H9 (cell line): ENCODE results near the gene RS1. TPM values are rescaled to one million over a fixed set of nuclear protein-coding genes. Genes with fewer than 3 reads are reported as not detected.

ENCODE experiments used
- DNase-seq: peaks from one replicate; pipeline ENCODE4 v3.0.0-alpha.2; 2017
- H2AFZ ChIP-seq: one replicate; pipeline ENCODE4 v1.6.1; 2013; ENCODE audit warnings: mild to moderate bottlenecking, low read length, control low read depth, moderate library complexity
- H2AK5ac ChIP-seq: 2 replicates; pipeline ENCODE4 v1.6.1; 2013; ENCODE audit warnings: low read length, control low read depth, mixed read lengths; ENCODE audit not compliant: insufficient read length
- H2BK120ac ChIP-seq: one replicate; pipeline ENCODE4 v1.6.1; 2013; ENCODE audit warnings: low read depth, mild to moderate bottlenecking, low read length, control low read depth, inconsistent platforms; ENCODE audit not compliant: poor library complexity, severe bottlenecking
- H2BK12ac ChIP-seq: 2 replicates; pipeline ENCODE4 v1.6.1; 2013; ENCODE audit warnings: low read length, control low read depth, mixed read lengths, low read depth; ENCODE audit not compliant: insufficient read length
- H2BK15ac ChIP-seq: 2 replicates; pipeline ENCODE4 v1.6.1; 2013; ENCODE audit warnings: low read depth, low read length, control low read depth
- H2BK20ac ChIP-seq: one replicate; pipeline ENCODE4 v1.6.1; 2013; ENCODE audit warnings: low read depth, mild to moderate bottlenecking, low read length, control low read depth, inconsistent platforms; ENCODE audit not compliant: poor library complexity, severe bottlenecking
- H2BK5ac ChIP-seq: 2 replicates; pipeline ENCODE4 v1.6.1; 2013; ENCODE audit warnings: low read length, control low read depth, mixed read lengths; ENCODE audit not compliant: insufficient read length
- H3K14ac ChIP-seq: 2 replicates; pipeline ENCODE4 v1.6.1; 2013; ENCODE audit warnings: low read length, control low read depth; ENCODE audit not compliant: insufficient read depth
- H3K18ac ChIP-seq: 2 replicates; pipeline ENCODE4 v1.6.1; 2013; ENCODE audit warnings: low read depth, mild to moderate bottlenecking, mixed read lengths, low read length, control low read depth; ENCODE audit not compliant: insufficient read length
- H3K23ac ChIP-seq: 2 replicates; pipeline ENCODE4 v1.6.1; 2013; ENCODE audit warnings: low read length, control low read depth, mixed read lengths, low read depth; ENCODE audit not compliant: insufficient read length
- H3K23me2 ChIP-seq: 2 replicates; pipeline ENCODE4 v1.6.1; 2013; ENCODE audit warnings: low read depth, mild to moderate bottlenecking, mixed read lengths, low read length, control low read depth; ENCODE audit not compliant: insufficient read length, poor library complexity, severe bottlenecking
- H3K27ac ChIP-seq: 2 replicates; pipeline ENCODE4 v1.5.1; 2013; ENCODE audit warnings: low read length, control low read depth, mixed read lengths, low read depth; ENCODE audit not compliant: insufficient read length
- H3K27me3 ChIP-seq: 2 replicates; pipeline ENCODE4 v1.6.1; 2013; ENCODE audit warnings: low read length, control low read depth, inconsistent platforms; ENCODE audit not compliant: insufficient read depth
- H3K4ac ChIP-seq: 2 replicates; pipeline ENCODE4 v1.6.1; 2013; ENCODE audit warnings: low read depth, mild to moderate bottlenecking, control low read depth, inconsistent platforms, low read length, moderate library complexity
- H3K4me1 ChIP-seq: 2 replicates; pipeline ENCODE4 v1.6.1; 2013; ENCODE audit warnings: low read length, control low read depth, inconsistent platforms; ENCODE audit not compliant: insufficient read depth
- H3K4me2 ChIP-seq: 2 replicates; pipeline ENCODE4 v1.6.1; 2013; ENCODE audit warnings: low read length, control low read depth, mixed read lengths; ENCODE audit not compliant: insufficient read length, insufficient read depth
- H3K56ac ChIP-seq: 2 replicates; pipeline ENCODE4 v1.6.1; 2013; ENCODE audit warnings: low read depth, mild to moderate bottlenecking, mixed read lengths, low read length, control low read depth; ENCODE audit not compliant: insufficient read length
- H3K79me1 ChIP-seq: 2 replicates; pipeline ENCODE4 v1.6.1; 2013; ENCODE audit warnings: low read depth, mild to moderate bottlenecking, moderate library complexity, low read length, control low read depth, inconsistent platforms; ENCODE audit not compliant: insufficient read depth, poor library complexity, severe bottlenecking
- H3K79me2 ChIP-seq: 2 replicates; pipeline ENCODE4 v1.6.1; 2013; ENCODE audit warnings: low read length, control low read depth, inconsistent platforms; ENCODE audit not compliant: insufficient read depth
- H3K9ac ChIP-seq: 2 replicates; pipeline ENCODE4 v1.6.1; 2013; ENCODE audit warnings: low read length, control low read depth, mixed read lengths; ENCODE audit not compliant: insufficient read length; ENCODE audit errors: extremely low read depth
- H3K9me3 ChIP-seq: one replicate; pipeline ENCODE4 v1.6.1; 2013; ENCODE audit warnings: low read depth, low read length, inconsistent platforms; ENCODE audit not compliant: control insufficient read depth
- H3T11ph ChIP-seq: one replicate; pipeline ENCODE4 v1.6.1; 2013; ENCODE audit warnings: mild to moderate bottlenecking, low read length, control low read depth, inconsistent platforms
- H4K20me1 ChIP-seq: one replicate; pipeline ENCODE4 v1.6.1; 2013; ENCODE audit not compliant: control insufficient read depth, insufficient read length, insufficient read depth
- H4K5ac ChIP-seq: 2 replicates; pipeline ENCODE4 v1.6.1; 2013; ENCODE audit warnings: low read depth, mild to moderate bottlenecking, mixed read lengths, low read length, control low read depth; ENCODE audit not compliant: insufficient read length
- H4K8ac ChIP-seq: replicated peaks from 2 replicates; pipeline ENCODE4 v1.6.1; 2013; ENCODE audit warnings: low read length, control low read depth, mixed read lengths, low read depth; ENCODE audit not compliant: insufficient read length
- H4K91ac ChIP-seq: 2 replicates; pipeline ENCODE4 v1.6.1; 2013; ENCODE audit warnings: low read depth, mild to moderate bottlenecking, moderate library complexity, mixed read lengths, low read length, control low read depth; ENCODE audit not compliant: insufficient read length
- H3K27ac Mint-ChIP-seq, 3 experiments: 2 replicates in 2 of 3; 3 replicates in 1 of 3; pipeline ENCODE4 v1.8.0; 2020 to 2021; ENCODE audit warnings: mixed read lengths in 3 of 3, mild to moderate bottlenecking in 1 of 3, moderate library complexity in 1 of 3
- H3K27me3 Mint-ChIP-seq: 2 replicates; pipeline ENCODE4 v1.8.0; 2021; ENCODE audit warnings: low read depth, mild to moderate bottlenecking, moderate library complexity, mixed read lengths
- H3K36me3 Mint-ChIP-seq, 3 experiments: 2 replicates in 2 of 3; 3 replicates in 1 of 3; pipeline ENCODE4 v1.8.0; 2020 to 2021; ENCODE audit warnings: low read depth in 3 of 3, mixed read lengths in 3 of 3; ENCODE audit not compliant: insufficient read depth in 1 of 3
- H3K4me1 Mint-ChIP-seq, 2 experiments: 2 replicates each; pipeline ENCODE4 v1.8.0; 2020; ENCODE audit warnings: mixed read lengths in 2 of 2
- H3K4me3 Mint-ChIP-seq, 2 experiments: 2 replicates in 1 of 2; 3 replicates in 1 of 2; pipeline ENCODE4 v1.8.0; 2020 to 2021; ENCODE audit warnings: mild to moderate bottlenecking in 2 of 2, mixed read lengths in 2 of 2, moderate library complexity in 1 of 2
- H3K9me3 Mint-ChIP-seq, 2 experiments: 2 replicates in 1 of 2; 3 replicates in 1 of 2; pipeline ENCODE4 v1.8.0; 2020; ENCODE audit warnings: mild to moderate bottlenecking in 2 of 2, mixed read lengths in 2 of 2, moderate library complexity in 1 of 2
- CTCF ChIP-seq: fragments of 200-600 bp; sonication (generic); conservative IDR thresholded peaks from 3 replicates; pipeline ENCODE4 v1.8.0; 2021; ENCODE audit warnings: antibody characterized with exemption, mild to moderate bottlenecking
- WGBS: extraction: QIAGEN DNeasy Blood & Tissue Kit; methylation state at CpG from one replicate; pipeline ENCODE4 v1.1.7; 2013; ENCODE audit warnings: missing lambda C conversion rate, low lambda C conversion rate, mixed read lengths; ENCODE audit not compliant: insufficient read length; ENCODE audit errors: extremely low coverage; 5-methylcytosine and 5-hydroxymethylcytosine counted together
- total RNA-seq: library from RNA; stranded (reverse); gene quantifications from 2 replicates; pipeline ENCODE4 v1.2.1, GENCODE V29; 2021

The RS1 gene
- total RNA-seq, 1 experiment from 2014 or later: not detected

GRCh38 chrX:18702362-18703195 lies 30.7 kb upstream of the RS1 start:
- Histone ChIP-seq H4K8ac (no peak overlapping the region), H3K27me3 (no peaks in the 10 kb centered on the region), H4K91ac (no peak overlapping the region), H3K4ac (no peak overlapping the region), H2AFZ (no peak overlapping the region), H2BK15ac (no peak overlapping the region), H3K56ac (no peak overlapping the region), H3K27ac (no peak overlapping the region), H3K23me2 (no peaks in the 10 kb centered on the region), H3K79me2 (no peaks in the 10 kb centered on the region), H2AK5ac (no peak overlapping the region), H3T11ph (no peak overlapping the region), H3K14ac (no peak overlapping the region), H3K79me1 (no peaks in the 10 kb centered on the region), H2BK20ac (no peak overlapping the region), H3K23ac (no peak overlapping the region), H2BK120ac (no peak overlapping the region), H3K4me2 (no peak overlapping the region), H4K5ac (no peak overlapping the region), H3K18ac (no peak overlapping the region), H2BK5ac (no peak overlapping the region), H3K9me3 (peaks cover 35% of the 10 kb centered on the region), H4K20me1 (no peaks in the 10 kb centered on the region), H3K9ac (no peak overlapping the region), H3K4me1 (no peaks in the 10 kb centered on the region), H2BK12ac (no peak overlapping the region)
- peaks cover 2% of the 10 kb centered on the region for H3K27me3 Mint-ChIP-seq
- no peak overlapping the region for H3K27ac Mint-ChIP-seq
- peaks cover 0 to 3% (median 1%) of the 10 kb centered on the region in 3 experiments; a peak in 2 of 7 replicates for H3K36me3 Mint-ChIP-seq
- WGBS: no CpG with 5 or more reads among the region's 12 CpGs
- H3K4me1 Mint-ChIP-seq: peaks cover 0 to 13% of the 10 kb centered on the region in 2 experiments; a peak in 2 of 4 replicates
- peaks cover 65 to 70% of the 10 kb centered on the region in 2 experiments for H3K9me3 Mint-ChIP-seq
- no peak overlapping the region for H3K4me3 Mint-ChIP-seq
- no peak for DNase-seq
- TF ChIP-seq CTCF: no peak
